Measurements from ENCODE around the gene MCOLN1.
"Not testable (repeated sequence)": the region's sequence is repeated elsewhere in the genome, so short reads cannot be mapped to it uniquely, and the experiment has no call there.

MCOLN1 gene

GRCh38 chr19:7526059-7526929 lies 3.9 kb downstream of the MCOLN1 start:
- DNase-seq = no peak

- DNase-seq = no peak
Observed at GRCh38 chr19:7527516-7528191, 5.2 kb downstream of the MCOLN1 start.

GRCh38 chr19:7528192-7528519 lies 5.7 kb downstream of the MCOLN1 start:
- no peak for DNase-seq

GRCh38 chr19:7528522-7529245 lies 6.3 kb downstream of the MCOLN1 start:
- no peak for DNase-seq

- DNase-seq = no peak
Observed at GRCh38 chr19:7529246-7529600, 6.8 kb downstream of the MCOLN1 start.

GRCh38 chr19:7529610-7530490 lies 7.4 kb downstream of the MCOLN1 start:
- no peak for DNase-seq

- no peak for DNase-seq
Observed at GRCh38 chr19:7533281-7533885, 11.0 kb downstream of the MCOLN1 start.

GRCh38 chr19:7533925-7534480 lies 11.6 kb downstream of the MCOLN1 start:
- peak; percentile 87 for DNase-seq

GRCh38 chr19:7534531-7535046 lies 12.2 kb downstream of the MCOLN1 start:
- DNase-seq = peak; percentile 33

- peak; percentile 91 for DNase-seq
Observed at GRCh38 chr19:7535047-7535997, 12.9 kb downstream of the MCOLN1 start, which contains the start of gene PNPLA6. Gene PNPLA6 (plus strand): TSS chr19:7535717. CDS start chr19:7535789, 72 bp downstream.

GRCh38 chr19:7535998-7536695 lies 13.7 kb downstream of the MCOLN1 start:
- no peak for DNase-seq

- not testable (repeated sequence) for DNase-seq
Observed at GRCh38 chr19:7538990-7539389, 16.6 kb downstream of the MCOLN1 start.

GRCh38 chr19:7539827-7540425 lies 17.5 kb downstream of the MCOLN1 start:
- no peak for DNase-seq

- DNase-seq = no peak
Observed at GRCh38 chr19:7540761-7541474, 18.5 kb downstream of the MCOLN1 start.

- DNase-seq = no peak
Observed at GRCh38 chr19:7541475-7541824, 19.0 kb downstream of the MCOLN1 start.

- DNase-seq = no peak
Observed at GRCh38 chr19:7541828-7542443, 19.5 kb downstream of the MCOLN1 start.

- DNase-seq = no peak
Observed at GRCh38 chr19:7542556-7543348, 20.3 kb downstream of the MCOLN1 start.
